Stimulated activated CD8-positive, alpha-beta memory T cell treated with anti-CD3 and anti-CD28 coated beads, Interleukin-15, amount 100 ng/mL, for 24 hours (primary cell): ENCODE measurements around the gene SLC28A2.
"Not testable (repeated sequence)": the region's sequence is repeated elsewhere in the genome, so short reads cannot be mapped to it uniquely, and the experiment has no call there.

Experiments
- DNase-seq: peaks from one replicate; pipeline ENCODE4 v3.0.0-alpha.2; 2020; ENCODE audit warnings: low read depth

Gene SLC28A2

GRCh38 chr15:45251888-45252287 is at the start of gene SLC28A2:
Gene SLC28A2, plus strand, starts transcription at chr15:45252234. Its CDS starts 982 bp downstream, at chr15:45253216.
- no peak for DNase-seq

- no peak for DNase-seq
These were observed 48.9 kb upstream of the SLC28A2 start for GRCh38 chr15:45203182-45203581.

- DNase-seq = no peak
These were observed 46.8 kb upstream of the SLC28A2 start for GRCh38 chr15:45205192-45205591.

GRCh38 chr15:45212493-45212892 is 39.5 kb upstream of the SLC28A2 start:
- no peak for DNase-seq

GRCh38 chr15:45221053-45221599 is 30.9 kb upstream of the SLC28A2 start:
- no peak for DNase-seq

- DNase-seq = no peak
These were observed 30.1 kb upstream of the SLC28A2 start for GRCh38 chr15:45221967-45222366.

- no peak for DNase-seq
These were observed 27.3 kb upstream of the SLC28A2 start for GRCh38 chr15:45224621-45225217.

GRCh38 chr15:45225506-45226273 is 26.3 kb upstream of the SLC28A2 start:
- DNase-seq = no peak

- no peak for DNase-seq
These were observed 23.1 kb upstream of the SLC28A2 start for GRCh38 chr15:45228931-45229330.

GRCh38 chr15:45230245-45230965 is 21.6 kb upstream of the SLC28A2 start:
- DNase-seq = no peak

GRCh38 chr15:45231132-45231531 is 20.9 kb upstream of the SLC28A2 start:
- no peak for DNase-seq

GRCh38 chr15:45231864-45232562 is 20.0 kb upstream of the SLC28A2 start:
- DNase-seq = no peak

GRCh38 chr15:45234562-45235235 is 17.3 kb upstream of the SLC28A2 start:
- no peak for DNase-seq

- not testable (repeated sequence) for DNase-seq
These were observed 15.2 kb upstream of the SLC28A2 start for GRCh38 chr15:45236806-45237205.

GRCh38 chr15:45242289-45242688 is 9.7 kb upstream of the SLC28A2 start:
- DNase-seq = no peak

GRCh38 chr15:45249125-45249780 is 2.8 kb upstream of the SLC28A2 start:
- no peak for DNase-seq

- DNase-seq = no peak
These were observed 1.3 kb downstream of the SLC28A2 start for GRCh38 chr15:45253330-45253729.

GRCh38 chr15:45254405-45254804 is 2.4 kb downstream of the SLC28A2 start:
- DNase-seq = no peak

GRCh38 chr15:45254824-45255223 is 2.8 kb downstream of the SLC28A2 start:
- not testable (repeated sequence) for DNase-seq

GRCh38 chr15:45259796-45260195 is 7.8 kb downstream of the SLC28A2 start:
- DNase-seq = no peak

GRCh38 chr15:45262906-45263461 is 10.9 kb downstream of the SLC28A2 start:
- no peak for DNase-seq
